Activated CD4-positive, alpha-beta T cell treated with anti-CD3 and anti-CD28 coated beads, Interleukin-2, amount 50 U/mL, for 16 hours (primary cell): ENCODE results near the gene AVPR2.

Experiments
- DNase-seq: peaks from one replicate; pipeline ENCODE4 v3.0.0-alpha.2; 2020

AVPR2 gene

GRCh38 chrX:153953892-153954557, 49.6 kb downstream of the AVPR2 start:
- no peak for DNase-seq

- no peak for DNase-seq
These were observed 50.2 kb downstream of the AVPR2 start for GRCh38 chrX:153954558-153955227.

- no peak for DNase-seq
These were observed 50.8 kb downstream of the AVPR2 start for GRCh38 chrX:153955228-153955732.

- DNase-seq, result no peak
These were observed 51.8 kb downstream of the AVPR2 start for GRCh38 chrX:153956044-153956907.
